HG03159 (cell line): ENCODE measurements around the gene PPP1R8.
A peak's percentile ranks its signal among the peaks of the same experiment; 100 is the strongest.
"Not testable (repeated sequence)": the region's sequence is repeated elsewhere in the genome, so short reads cannot be mapped to it uniquely, and the experiment has no call there.

Experiments
- ATAC-seq: cut with Tn5 transposase; IDR thresholded peaks from one replicate; pipeline ENCODE4 v1.9.1; 2021; ENCODE audit warnings: mild to moderate bottlenecking, moderate library complexity; ENCODE audit not compliant: unreplicated experiment

PPP1R8 gene

GRCh38 chr1:27830621-27831440 is at the start of gene PPP1R8:
Gene PPP1R8 (plus strand): TSS chr1:27830782. CDS start chr1:27830836, 54 bp downstream.
- peak; percentile 88 for ATAC-seq

GRCh38 chr1:27782950-27783349 is 47.6 kb upstream of the PPP1R8 start:
- ATAC-seq, result no peak

GRCh38 chr1:27784700-27785099 is 45.9 kb upstream of the PPP1R8 start:
- ATAC-seq, result no peak

DNA sequence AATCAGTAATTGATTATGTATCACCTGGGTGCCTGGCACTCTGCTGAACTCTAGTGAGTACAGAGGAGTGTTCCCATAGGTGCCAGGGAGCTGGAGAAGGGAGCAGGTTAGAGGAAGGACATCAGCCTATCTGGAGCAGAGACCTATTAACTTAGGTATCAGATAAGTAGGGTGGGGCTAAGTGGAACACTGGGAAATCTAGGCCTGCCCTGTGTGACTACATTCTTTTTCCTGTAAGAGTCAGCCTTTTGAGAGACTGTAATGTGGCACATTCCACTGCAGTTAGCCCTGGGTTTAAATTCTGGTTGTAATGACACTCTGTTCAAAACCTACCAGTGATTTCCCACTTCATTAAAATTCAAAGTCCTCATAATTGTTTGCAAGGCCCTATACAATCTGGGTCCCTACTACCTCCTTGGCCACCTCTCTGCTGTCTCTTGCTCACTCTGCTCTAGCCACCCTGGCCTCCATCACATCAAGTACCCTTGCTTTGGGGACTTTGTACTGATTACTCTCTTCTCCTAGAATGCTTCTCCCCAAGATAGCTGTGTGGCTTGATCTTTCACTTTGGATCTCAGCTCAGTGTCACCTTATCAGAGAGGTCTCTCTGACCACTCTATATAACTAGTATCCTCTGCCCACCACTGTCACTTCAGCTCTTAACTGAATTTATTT is 44.7 kb upstream of the PPP1R8 start:
- no peak for ATAC-seq

DNA sequence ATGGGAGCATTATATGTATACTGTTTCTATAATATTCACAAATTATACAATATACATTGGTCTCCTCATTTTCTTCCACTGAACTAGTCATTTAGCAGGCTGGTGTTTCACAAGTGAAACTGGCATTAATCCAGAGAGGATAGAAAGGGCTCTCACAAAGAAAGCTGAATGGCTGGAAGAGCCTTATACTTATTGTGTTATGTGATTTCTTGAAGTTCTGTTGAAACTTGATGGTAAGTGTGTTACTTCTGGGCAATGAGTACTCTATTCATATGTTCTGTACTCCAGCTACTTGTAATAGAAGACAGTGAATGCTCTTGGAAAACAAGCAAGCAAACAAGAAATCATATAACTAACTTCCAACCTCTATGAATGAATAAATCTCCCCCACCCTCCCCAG is 42.7 kb upstream of the PPP1R8 start:
- no peak for ATAC-seq

DNA sequence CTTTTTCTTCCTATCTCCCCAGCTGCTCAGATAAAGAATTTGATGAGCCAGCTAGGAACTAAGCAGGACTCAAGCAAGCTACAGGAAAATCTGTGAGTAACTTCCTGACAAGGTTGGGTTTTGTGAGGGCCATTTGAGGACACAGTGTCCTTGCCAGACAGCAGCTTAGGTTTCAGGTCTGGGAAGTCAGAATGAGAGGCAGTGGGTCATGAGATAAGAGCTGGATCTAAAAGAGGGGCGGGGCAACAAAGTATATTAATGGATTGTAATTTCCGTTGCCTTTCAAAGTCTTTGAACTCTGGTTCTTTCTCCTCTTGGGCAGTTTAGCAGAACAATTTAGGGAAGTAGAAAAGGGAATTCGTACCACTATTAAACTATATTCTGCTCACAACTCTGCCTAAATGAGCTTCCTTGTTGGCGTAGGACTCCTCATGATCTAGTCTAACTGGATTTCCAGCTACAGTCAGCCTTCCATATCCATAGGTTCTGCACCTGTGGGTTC is 41.0 kb upstream of the PPP1R8 start:
- no peak for ATAC-seq

- ATAC-seq, result not testable (repeated sequence)
Measured at GRCh38 chr1:27790270-27790669, 40.3 kb upstream of the PPP1R8 start.

DNA sequence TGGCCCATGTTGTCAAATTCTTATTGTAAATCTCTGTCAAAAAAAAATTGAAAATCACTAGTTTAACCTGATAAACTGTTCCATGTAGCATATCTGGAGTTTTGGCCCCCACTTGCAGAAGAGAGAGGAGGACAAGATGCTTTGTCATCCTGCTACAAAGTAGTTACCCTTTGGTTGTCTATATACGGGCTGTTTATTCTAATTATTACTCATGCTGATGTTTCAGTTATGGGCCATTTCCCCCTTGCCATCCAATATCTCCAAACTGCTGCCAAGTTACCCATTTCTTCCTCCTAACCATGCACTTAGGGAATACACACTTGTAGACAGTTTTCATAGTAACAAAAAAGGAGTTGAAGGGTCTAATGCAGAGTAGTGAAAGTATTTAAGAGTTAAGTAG is 35.0 kb upstream of the PPP1R8 start:
- no peak for ATAC-seq

- no peak for ATAC-seq
Measured at GRCh38 chr1:27804791-27805190, 25.8 kb upstream of the PPP1R8 start.

- no peak for ATAC-seq
Measured at GRCh38 chr1:27806758-27807157, 23.8 kb upstream of the PPP1R8 start.

- ATAC-seq, result no peak
Measured at GRCh38 chr1:27807385-27807784, 23.2 kb upstream of the PPP1R8 start.

DNA sequence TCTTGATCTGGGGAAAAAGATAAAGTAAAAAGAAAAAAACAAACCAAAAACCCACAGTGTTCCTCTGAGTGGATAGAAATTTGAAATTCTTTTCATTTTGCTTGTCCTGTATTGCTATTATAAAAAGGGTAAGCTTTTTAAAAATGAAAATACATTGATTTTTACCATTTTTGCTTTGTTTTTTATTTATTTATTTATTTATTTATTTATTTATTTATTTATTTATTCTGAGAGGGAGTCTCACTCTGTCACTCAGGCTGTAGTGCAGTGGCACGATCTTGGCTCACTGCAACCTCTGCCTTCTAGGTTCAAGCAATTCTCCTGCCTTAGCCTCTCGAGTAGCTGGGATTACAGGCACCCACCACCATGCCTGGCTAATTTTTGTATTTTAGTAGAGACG is 22.5 kb upstream of the PPP1R8 start:
- ATAC-seq, result not testable (repeated sequence)

- ATAC-seq, result no peak
Measured at GRCh38 chr1:27809883-27810282, 20.7 kb upstream of the PPP1R8 start.

GRCh38 chr1:27811741-27812500 is 18.7 kb upstream of the PPP1R8 start:
- ATAC-seq, result no peak

GRCh38 chr1:27816921-27817630 is 13.5 kb upstream of the PPP1R8 start:
- no peak for ATAC-seq

DNA sequence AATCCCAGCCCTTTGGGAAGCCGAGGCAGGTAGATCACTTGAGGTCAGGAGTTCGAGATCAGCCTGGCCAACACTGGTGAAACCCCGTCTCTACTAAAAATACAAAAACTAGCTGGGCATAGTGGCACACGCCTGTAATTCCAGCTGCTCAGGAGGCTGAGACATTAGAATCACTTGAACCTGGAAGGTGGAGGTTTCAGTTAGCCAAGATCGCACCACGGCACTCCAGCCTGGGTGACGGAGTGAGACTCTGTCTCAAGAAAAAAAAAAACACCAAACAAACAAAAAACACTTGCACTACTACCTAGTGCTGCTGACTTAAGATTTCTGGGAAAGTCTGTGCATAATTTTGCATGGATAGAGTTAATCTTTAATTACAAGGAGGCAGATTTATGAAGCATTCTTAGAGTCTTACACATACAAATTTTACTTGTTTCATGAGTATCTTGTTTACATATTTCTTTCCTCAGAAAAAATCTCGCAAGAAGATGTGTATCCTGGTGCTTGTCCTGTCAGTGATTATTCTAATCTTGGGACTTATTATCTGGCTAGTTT is 8.7 kb upstream of the PPP1R8 start:
- ATAC-seq, result no peak

GRCh38 chr1:27823784-27824183 is 6.8 kb upstream of the PPP1R8 start:
- no peak for ATAC-seq

- no peak for ATAC-seq
Measured at GRCh38 chr1:27824411-27824810, 6.2 kb upstream of the PPP1R8 start.

DNA sequence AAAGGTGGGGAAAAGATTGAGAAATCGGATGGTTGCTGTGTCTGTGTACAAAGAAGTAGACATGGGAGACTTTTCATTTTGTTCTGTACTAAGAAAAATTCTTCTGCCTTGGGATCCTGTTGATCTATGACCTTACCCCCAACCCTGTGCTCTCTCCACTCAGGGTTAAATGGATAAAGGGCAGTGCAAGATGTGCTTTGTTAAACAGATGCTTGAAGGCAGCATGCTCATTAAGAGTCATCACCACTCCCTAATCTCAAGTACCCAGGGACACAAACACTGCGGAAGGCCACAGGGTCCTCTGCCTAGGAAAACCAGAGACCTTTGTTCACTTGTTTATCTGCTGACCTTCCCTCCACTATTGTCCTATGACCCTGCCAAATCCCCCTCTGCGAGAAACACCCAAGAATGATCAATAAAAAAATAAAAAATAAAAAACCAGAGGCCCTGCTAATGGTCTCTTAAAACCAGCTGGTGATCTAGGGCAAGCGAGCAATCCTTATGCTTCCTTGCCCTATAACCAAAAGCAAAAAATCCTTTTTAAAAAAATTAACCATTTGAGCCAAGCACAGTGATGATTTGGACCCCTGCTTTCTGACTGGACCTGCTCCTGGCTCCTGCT is 1.1 kb upstream of the PPP1R8 start:
- not testable (repeated sequence) for ATAC-seq
